GM19043 (cell line): ENCODE data around the gene PCDH1.
A peak's percentile ranks its signal among the peaks of the same experiment; 100 is the strongest.
"Not testable (repeated sequence)": the region's sequence is repeated elsewhere in the genome, so short reads cannot be mapped to it uniquely, and the experiment has no call there.

Source experiments
- ATAC-seq: cut with Tn5 transposase; IDR thresholded peaks from one replicate; pipeline ENCODE4 v1.9.1; 2021; ENCODE audit warnings: low read depth; ENCODE audit not compliant: unreplicated experiment

PCDH1 gene

GRCh38 chr5:141902015-141902814, 24.0 kb upstream of the PCDH1 start:
- ATAC-seq: no peak

DNA sequence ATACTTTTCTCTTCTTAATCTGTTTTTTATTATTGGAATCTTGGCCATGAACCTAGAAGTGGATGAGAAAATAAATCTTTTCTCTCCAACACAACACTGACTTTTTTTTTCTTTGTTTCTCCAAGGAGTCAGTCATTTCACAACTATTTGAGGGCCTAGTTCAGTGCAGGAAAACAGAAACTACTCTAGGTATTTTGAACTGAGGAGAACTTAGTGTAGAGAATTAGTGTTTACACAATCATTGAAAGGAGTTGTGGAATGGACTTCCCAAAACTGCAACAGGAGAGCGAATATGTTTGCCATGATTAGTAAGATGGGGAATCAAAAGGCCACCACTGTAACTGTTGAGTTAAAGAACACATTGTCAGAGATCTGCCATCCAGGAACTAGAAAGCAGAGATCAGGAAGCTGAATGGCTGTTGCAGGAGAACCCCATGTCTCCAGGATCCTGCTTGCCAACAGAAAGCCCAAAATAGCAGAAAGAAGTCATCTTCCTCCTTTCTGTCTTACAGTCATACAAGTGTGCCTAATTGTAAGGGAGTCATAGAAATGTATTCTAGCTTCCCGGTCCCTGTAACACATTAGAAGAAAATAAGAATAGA, 20.3 kb upstream of the PCDH1 start:
- no peak for ATAC-seq

GRCh38 chr5:141897425-141897824, 19.2 kb upstream of the PCDH1 start:
- no peak for ATAC-seq

- ATAC-seq: not testable (repeated sequence)
Observed at GRCh38 chr5:141890429-141890828, 12.2 kb upstream of the PCDH1 start.

GRCh38 chr5:141889282-141889871, 11.2 kb upstream of the PCDH1 start:
- ATAC-seq: no peak

DNA sequence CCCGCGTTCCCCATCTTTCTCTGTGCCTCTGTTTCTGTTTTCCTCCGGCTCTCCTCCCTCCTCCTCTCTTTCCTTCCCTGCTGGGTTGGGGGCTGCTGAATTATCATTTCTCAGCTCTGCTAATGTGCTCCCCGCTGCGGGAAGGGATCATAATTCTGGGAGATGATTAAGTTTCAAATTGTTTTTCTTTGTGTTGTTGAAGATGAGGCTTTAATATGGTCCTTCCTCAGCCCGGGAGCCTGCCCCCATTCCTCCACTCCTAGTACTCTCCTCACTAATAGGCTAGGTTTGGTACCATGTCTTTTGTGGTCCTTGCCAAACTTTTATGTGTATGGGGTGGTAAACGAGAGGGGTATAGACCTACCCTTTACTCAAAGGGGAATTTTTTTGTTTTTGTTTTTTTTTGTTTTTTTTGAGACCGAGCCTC, 5.7 kb upstream of the PCDH1 start:
- ATAC-seq: no peak

- ATAC-seq: no peak
Observed at GRCh38 chr5:141883184-141883891, 5.1 kb upstream of the PCDH1 start.

DNA sequence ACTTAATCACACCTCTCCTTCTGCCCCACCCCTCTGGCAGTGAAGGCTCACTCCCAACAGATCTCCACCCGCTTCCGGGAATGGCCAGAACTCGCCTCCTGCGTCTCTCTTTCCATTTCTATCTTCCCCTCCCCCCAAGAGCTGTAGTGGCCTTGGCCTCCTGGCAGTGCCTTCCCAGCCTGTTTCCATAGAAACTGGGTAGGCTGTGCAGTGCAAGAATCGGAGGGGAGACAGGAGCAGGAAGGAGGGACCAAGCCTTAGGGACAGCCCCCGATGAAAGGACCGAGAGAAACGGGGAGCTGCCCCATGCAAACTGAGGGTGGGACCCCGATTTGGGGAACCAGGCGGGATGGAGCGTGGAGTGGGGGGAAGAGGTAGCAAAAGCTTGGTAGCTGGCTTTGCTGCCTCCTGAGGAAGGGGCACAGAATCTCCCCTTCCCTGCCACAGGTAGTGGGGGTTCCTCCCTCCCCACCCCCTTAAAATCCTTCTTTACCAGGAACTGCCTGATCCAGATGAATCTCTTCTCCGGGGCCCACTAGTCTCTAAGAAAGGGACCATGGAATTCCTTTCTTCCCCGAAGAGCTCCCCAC, 4.5 kb upstream of the PCDH1 start:
- ATAC-seq: no peak

DNA sequence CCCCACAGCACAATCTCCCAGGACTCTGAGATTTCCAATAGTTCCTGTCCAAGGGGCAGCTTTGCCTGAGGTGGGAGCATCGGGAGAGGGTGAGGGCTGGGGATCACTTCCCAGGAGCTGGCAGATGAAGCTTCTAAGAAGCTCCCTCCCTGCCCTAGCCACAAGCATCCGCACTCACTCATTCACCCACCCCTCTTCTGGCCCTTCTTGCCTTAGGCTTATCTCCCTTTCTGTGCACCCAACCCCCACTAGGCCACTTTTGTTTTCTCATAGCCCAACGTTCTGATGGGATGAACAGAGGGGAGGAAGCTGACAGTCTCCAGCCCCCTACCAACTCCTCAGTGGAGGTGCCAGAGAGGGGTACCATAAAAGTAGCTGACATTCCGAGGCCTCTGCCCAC, 3.7 kb upstream of the PCDH1 start:
- no peak for ATAC-seq

DNA sequence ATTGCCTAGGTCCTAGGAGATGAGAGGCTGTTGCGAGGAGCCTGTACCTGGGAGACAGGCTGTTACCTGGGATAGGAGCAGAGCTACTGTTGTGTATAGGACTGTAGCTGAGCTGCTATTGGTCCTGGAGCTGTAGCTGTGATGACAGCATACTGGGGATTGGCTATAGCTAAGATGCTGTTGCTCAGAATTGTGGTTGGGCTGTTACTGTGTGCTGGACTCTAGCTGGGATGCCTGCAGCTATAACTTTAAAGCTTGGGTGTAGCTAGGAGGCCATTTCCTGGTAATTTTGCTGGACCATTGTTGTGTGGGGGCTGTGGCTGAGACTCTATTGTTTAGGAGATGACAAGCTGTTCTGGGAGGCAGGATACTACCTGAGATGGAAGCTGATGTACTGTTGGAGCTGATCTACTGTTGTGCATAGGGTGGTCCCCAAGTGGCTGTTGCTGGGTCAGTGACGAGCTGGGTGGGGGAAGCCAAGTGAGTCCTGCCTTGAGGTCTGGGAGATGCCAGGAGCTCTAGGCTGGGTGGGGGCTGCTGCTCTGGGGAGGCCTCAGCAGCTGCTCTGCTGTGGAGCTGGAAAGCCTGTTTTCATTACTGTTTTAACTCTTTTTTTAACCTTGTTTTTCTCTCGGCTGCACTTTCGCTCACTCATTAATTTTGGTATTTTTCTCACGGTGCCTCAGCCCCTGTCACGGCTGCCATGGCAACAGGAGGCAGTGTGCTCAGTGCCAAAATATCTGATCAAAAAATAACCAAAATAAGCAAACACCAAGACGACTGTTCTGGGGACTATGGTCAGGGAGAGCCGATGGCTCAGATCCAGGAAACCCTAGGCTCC, 3.0 kb upstream of the PCDH1 start:
- ATAC-seq: no peak

DNA sequence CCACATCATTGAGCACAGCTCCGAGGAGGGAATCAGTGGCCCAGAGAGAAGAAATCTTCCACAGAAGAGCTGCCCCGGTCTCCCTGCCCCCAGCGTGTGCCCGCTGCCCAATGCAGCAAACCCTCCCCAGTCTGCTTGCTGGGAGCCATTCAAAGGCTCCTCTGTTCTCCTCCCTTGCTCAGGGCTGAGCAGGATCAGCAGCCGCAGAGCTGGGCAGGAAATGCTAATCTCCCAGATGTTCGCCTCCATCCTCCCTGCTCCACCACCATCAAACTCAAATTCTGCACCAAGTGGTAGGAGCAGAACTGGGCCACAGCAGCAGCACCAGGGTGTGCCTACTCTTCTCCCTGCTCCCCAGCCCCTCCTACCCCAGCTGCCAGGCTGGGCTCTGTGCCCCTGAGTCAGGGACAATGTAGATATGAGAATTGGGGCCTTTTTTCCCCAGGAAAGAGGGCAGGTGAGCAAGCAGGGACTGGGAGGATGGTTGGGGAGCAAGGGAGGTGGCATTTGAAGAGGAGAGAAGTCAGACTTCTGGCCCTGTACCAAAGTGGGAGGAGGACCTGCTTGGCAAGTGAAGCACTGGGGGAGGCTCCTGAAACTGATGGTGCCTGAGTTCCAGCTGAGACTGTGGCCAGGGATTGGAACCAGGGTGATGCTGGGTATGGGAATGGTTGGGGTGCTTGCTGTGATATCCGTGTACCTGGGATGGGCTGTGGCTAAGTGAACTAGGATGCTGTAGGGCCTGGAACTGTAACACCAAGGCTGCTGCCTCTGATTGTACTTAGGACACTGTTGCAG, 1.9 kb upstream of the PCDH1 start:
- no peak for ATAC-seq

GRCh38 chr5:141879426-141879759, 1.2 kb upstream of the PCDH1 start:
- no peak for ATAC-seq

- ATAC-seq: peak; percentile 80
Observed at GRCh38 chr5:141878711-141879425, 658 bp upstream of the PCDH1 start.

GRCh38 chr5:141877356-141878185, 639 bp downstream of the PCDH1 start:
- ATAC-seq: no peak

GRCh38 chr5:141876628-141877355, 1.4 kb downstream of the PCDH1 start:
- ATAC-seq: no peak

DNA sequence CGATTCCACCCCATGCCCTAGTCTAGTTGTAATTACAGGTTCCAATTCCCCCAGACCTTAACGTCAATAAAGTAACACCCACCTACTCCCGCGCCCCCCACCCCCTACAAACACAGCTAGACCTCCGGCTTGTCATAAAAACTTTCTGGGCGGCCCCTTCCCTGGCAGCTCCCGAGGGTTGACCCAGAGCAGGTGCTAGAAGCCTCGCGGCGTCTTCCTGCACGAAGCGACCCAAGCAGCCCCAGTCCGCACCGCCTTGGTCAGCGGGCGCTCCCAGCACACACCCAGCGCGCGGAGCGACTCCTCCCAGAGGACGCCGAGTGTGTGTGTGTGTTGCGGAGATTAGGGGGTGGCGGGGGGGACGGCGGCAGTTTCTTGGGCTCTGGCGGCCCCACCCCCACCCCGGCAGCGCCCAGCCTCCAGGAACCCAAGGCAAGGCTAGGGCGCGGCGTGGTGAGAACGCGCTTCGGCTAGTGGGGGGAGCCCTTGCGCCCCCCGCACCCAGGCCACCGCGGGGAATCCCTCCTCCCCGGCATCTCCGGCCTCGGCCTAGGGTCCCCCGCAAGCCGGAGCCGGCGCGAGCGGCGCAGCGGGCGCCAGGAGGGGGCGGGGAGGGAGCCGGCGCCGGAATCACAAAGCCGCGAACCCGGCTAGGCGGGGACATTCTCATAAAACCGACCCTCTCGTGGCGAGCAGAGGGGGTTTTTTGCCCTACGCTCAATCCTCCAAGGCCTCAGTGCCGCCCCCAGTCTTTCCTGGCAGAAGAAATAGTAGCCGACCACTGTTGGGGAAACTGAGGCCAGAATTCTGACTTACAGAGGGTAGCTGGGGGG, 2.2 kb downstream of the PCDH1 start:
- no peak for ATAC-seq
